MM.1S (cell line): ENCODE results near the gene AHNAK.

Experiments
- DNase-seq: peaks from one replicate; pipeline ENCODE4 v3.0.0-alpha.2; 2015
- H2AFZ ChIP-seq: fragments of 300-600 bp; sonication (generic); 2 replicates; pipeline ENCODE4 v1.6.0; 2016; ENCODE audit warnings: antibody characterized with exemption, low read length
- H3F3A ChIP-seq: fragments of 300-600 bp; sonication (generic); 2 replicates; pipeline ENCODE4 v1.6.1; 2016; ENCODE audit warnings: mild to moderate bottlenecking, antibody characterized with exemption, low read length, moderate library complexity, mixed read lengths; ENCODE audit not compliant: insufficient read depth
- H3K27ac ChIP-seq: fragments of 300-600 bp; sonication (generic); 2 replicates; pipeline ENCODE4 v1.5.1; 2016; ENCODE audit warnings: mild to moderate bottlenecking, low read length
- H3K27me3 ChIP-seq: fragments of 300-600 bp; sonication (generic); replicated peaks from 2 replicates; pipeline ENCODE4 v1.6.0; 2016; ENCODE audit warnings: low read length; ENCODE audit not compliant: insufficient read depth
- H3K36me3 ChIP-seq: fragments of 300-600 bp; sonication (generic); replicated peaks from 2 replicates; pipeline ENCODE4 v1.6.1; 2016; ENCODE audit warnings: mild to moderate bottlenecking, low read length, mixed read lengths; ENCODE audit not compliant: insufficient read depth
- H3K4me1 ChIP-seq: fragments of 300-600 bp; sonication (generic); 2 replicates; pipeline ENCODE4 v1.6.1; 2016; ENCODE audit warnings: low read length, mixed read lengths
- H3K4me2 ChIP-seq: fragments of 300-600 bp; sonication (generic); 2 replicates; pipeline ENCODE4 v1.6.0; 2016; ENCODE audit warnings: low read depth, low read length
- H3K4me3 ChIP-seq: fragments of 300-600 bp; sonication (generic); 2 replicates; pipeline ENCODE4 v1.5.1; 2016; ENCODE audit warnings: low read length, mixed read lengths
- H3K79me2 ChIP-seq: fragments of 300-600 bp; sonication (generic); 2 replicates; pipeline ENCODE4 v1.6.1; 2016; ENCODE audit warnings: mixed run types, low read length, mixed read lengths
- H3K9ac ChIP-seq: fragments of 300-600 bp; sonication (generic); 2 replicates; pipeline ENCODE4 v1.6.1; 2016; ENCODE audit warnings: low read length, mixed read lengths
- H3K9me2 ChIP-seq: fragments of 300-600 bp; sonication (generic); replicated peaks from 2 replicates; pipeline ENCODE4 v1.6.1; 2016; ENCODE audit warnings: mild to moderate bottlenecking, low read length, mixed read lengths; ENCODE audit not compliant: insufficient read depth
- H3K9me3 ChIP-seq: fragments of 300-600 bp; sonication (generic); replicated peaks from 2 replicates; pipeline ENCODE4 v1.6.1; 2016; ENCODE audit warnings: mild to moderate bottlenecking, low read length, mixed read lengths; ENCODE audit not compliant: insufficient read depth
- H4K20me1 ChIP-seq: fragments of 300-600 bp; sonication (generic); 2 replicates; pipeline ENCODE4 v1.6.1; 2016; ENCODE audit warnings: mild to moderate bottlenecking, low read length, moderate library complexity, mixed read lengths; ENCODE audit not compliant: insufficient read depth
- CTCF ChIP-seq: fragments of 300-600 bp; sonication (generic); IDR thresholded peaks from 2 replicates; pipeline ENCODE4 v1.5.1; 2016; ENCODE audit warnings: antibody characterized with exemption, low read length, mixed read lengths
- EZH2 ChIP-seq: fragments of 300-600 bp; sonication (generic); optimal IDR thresholded peaks from 2 replicates; pipeline ENCODE3; 2017; ENCODE audit warnings: low read depth, mild to moderate bottlenecking, antibody characterized with exemption, low read length, mixed read lengths
- EZH2phosphoT487 ChIP-seq: fragments of 300-600 bp; sonication (generic); IDR thresholded peaks from 2 replicates; pipeline ENCODE4 v1.6.1; 2018; ENCODE audit warnings: antibody characterized with exemption, low read length

Gene AHNAK

GRCh38 chr11:62418136-62418535, 128.5 kb downstream of the AHNAK start:
- Histone ChIP-seq H4K20me1 (no peaks in the 10 kb centered on the region), H3K4me1 (no peaks in the 10 kb centered on the region), H3K9me2 (no peaks in the 10 kb centered on the region), H3K27me3 (peaks cover 5% of the 10 kb centered on the region), H3K36me3 (no peaks in the 10 kb centered on the region), H3K4me3 (no peak overlapping the region), H3K4me2 (no peak overlapping the region), H3K79me2 (no peaks in the 10 kb centered on the region), H2AFZ (no peak overlapping the region), H3F3A (no peaks in the 10 kb centered on the region), H3K27ac (no peak overlapping the region), H3K9me3 (no peaks in the 10 kb centered on the region), H3K9ac (no peak overlapping the region)
- TF ChIP-seq EZH2phosphoT487 (no peak), CTCF (no peak), EZH2 (no peak)
- no peak for DNase-seq

- Histone ChIP-seq H3K4me1 (no peaks in the 10 kb centered on the region), H3K4me2 (no peak overlapping the region), H3K9ac (no peak overlapping the region), H3K9me2 (no peaks in the 10 kb centered on the region), H4K20me1 (no peaks in the 10 kb centered on the region), H3K27ac (no peak overlapping the region), H3K36me3 (no peaks in the 10 kb centered on the region), H3K79me2 (no peaks in the 10 kb centered on the region), H3F3A (no peaks in the 10 kb centered on the region), H3K27me3 (no peaks in the 10 kb centered on the region; the same call in none of the 2 replicates), H3K9me3 (no peaks in the 10 kb centered on the region), H2AFZ (no peak overlapping the region), H3K4me3 (no peak overlapping the region)
- TF ChIP-seq CTCF (no peak), EZH2 (no peak), EZH2phosphoT487 (no peak)
- no peak for DNase-seq
These were observed 130.0 kb downstream of the AHNAK start for GRCh38 chr11:62416596-62416995.

- no peak overlapping the region for H3K4me3 ChIP-seq
- H3F3A ChIP-seq = no peaks in the 10 kb centered on the region
- no peaks in the 10 kb centered on the region for H4K20me1 ChIP-seq
- no peaks in the 10 kb centered on the region for H3K27me3 ChIP-seq
- H3K4me2 ChIP-seq = no peak overlapping the region
- H2AFZ ChIP-seq = no peak overlapping the region
- TF ChIP-seq EZH2 (no peak), EZH2phosphoT487 (no peak), CTCF (no peak)
- H3K9me3 ChIP-seq = no peaks in the 10 kb centered on the region
- H3K9ac ChIP-seq = no peak overlapping the region
- no peaks in the 10 kb centered on the region for H3K9me2 ChIP-seq
- no peaks in the 10 kb centered on the region for H3K36me3 ChIP-seq
- DNase-seq = no peak
- H3K79me2 ChIP-seq = no peaks in the 10 kb centered on the region
- no peaks in the 10 kb centered on the region for H3K4me1 ChIP-seq
- no peak overlapping the region for H3K27ac ChIP-seq
These were observed 133.4 kb downstream of the AHNAK start for GRCh38 chr11:62413060-62413696.
